Raji (cell line): ENCODE measurements around the gene PCSK9.

Experiments used
- POLR2A ChIP-seq: IDR thresholded peaks from 2 replicates; pipeline ENCODE4 v1.6.1; 2011; ENCODE audit warnings: low read depth, low read length, control low read depth; ENCODE audit not compliant: insufficient read depth

Gene PCSK9

DNA sequence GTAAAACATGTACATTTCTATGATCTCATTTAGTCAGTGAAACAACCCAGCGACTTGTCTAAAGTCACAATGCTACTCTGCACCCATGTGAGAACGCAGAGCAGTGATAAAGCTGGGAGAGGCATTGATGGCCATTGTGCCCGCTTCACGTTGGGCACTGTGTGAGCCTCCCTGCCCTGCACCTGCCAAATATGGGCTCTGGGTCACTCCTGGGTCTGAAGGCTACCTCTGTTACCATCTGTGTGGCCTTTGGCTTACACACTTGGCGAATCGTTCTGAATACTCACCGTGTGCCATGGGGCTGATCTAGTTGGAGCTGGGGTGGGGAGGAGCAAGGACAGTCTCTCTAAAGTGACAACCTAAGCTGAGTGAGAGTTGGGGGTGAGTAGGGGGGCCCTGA is 29.9 kb downstream of the PCSK9 start:
- no peak for TF ChIP-seq POLR2A

DNA sequence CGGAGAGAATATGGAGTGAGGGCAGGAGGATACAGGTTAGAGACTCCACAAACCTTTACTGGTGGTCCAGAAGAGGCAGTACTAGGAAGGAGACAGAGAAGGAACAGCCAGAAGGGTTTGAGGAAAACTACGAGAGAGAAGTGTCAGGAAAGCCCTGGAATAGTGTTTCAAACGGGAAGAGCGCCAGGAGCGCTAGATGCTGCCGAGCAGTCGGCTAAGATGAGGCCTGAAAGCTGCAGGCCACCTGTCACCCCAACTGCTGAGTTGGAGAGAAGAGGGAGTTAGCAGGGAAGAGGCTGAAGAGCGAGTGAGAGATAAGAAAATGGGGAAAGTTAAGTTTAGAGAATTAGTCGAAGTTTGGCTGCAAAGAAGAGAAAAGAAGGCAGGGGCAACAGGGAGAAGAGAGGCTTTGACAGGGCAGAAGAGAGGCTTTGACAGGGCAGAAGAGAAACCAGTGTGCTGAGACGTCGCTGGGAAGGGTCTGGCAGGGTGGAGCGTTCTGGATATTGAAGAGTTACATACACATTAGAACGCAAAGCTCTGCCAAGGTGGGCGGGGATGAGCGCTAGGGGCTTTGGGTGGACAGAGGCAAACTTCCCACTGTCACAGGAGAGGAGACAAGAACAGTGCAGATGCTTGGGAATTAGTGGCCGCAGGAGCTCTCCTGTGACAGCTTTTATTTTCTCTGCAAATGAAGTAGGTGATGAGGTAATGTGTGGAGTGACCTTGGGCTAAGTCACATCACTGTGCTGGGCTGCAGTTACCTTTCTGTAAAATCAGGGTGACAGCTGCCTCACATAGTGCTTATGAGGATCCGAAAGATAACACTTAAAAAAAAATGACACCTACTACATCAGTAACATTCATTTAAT is 31.2 kb downstream of the PCSK9 start:
- TF ChIP-seq POLR2A: no peak

DNA sequence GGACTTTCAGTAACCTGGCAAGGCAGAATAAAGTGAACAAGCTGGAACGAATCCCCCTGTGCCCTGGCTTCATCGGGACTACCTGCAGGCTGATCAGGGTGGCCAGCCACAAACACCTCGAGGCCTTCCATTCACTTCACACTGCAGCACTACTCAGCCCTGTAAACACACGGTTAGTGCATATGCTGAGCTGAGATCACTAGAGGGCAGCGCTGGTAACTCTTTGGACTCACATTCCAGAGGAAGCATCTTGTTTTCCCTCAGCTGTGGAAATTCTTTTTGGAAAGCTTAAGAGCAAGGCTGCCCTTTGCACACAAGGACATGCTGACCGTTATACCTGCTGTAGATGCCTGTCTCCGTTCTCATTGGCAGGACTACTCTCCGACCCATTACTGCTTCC is 32.1 kb downstream of the PCSK9 start:
- no peak for TF ChIP-seq POLR2A

DNA sequence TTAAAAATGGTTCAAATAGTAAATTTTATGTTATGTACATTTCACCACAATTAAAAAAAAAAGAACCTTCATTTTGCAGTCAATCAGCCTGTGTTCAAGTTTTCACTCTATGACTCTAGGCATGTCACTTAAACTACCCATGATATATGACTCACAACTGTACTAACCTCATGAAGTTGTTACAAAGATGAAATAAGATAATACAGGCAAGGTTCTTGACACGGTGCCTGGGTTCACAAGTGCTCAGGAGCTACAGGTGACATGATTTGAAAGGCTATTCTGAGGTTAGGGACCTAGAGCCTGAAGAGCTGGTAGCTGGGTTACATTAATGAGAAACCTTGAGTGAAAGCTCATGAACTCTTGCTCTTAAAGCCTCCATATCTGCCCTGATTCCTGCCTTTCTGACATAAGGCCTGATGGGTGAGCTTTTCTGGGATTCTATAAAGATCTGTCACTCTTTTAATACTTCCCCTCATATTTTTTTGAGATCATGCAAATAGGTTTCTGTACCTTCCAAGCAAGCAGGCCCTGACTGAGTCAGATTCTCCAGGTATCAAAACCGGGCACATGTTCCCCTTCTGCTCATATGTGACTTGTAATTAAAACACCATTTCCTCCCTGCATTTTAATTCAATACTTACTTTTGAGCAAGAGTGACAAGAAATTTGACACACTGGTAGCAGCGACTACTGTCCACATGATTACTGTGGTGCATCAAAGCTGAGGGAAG is 34.0 kb downstream of the PCSK9 start:
- TF ChIP-seq POLR2A: no peak

DNA sequence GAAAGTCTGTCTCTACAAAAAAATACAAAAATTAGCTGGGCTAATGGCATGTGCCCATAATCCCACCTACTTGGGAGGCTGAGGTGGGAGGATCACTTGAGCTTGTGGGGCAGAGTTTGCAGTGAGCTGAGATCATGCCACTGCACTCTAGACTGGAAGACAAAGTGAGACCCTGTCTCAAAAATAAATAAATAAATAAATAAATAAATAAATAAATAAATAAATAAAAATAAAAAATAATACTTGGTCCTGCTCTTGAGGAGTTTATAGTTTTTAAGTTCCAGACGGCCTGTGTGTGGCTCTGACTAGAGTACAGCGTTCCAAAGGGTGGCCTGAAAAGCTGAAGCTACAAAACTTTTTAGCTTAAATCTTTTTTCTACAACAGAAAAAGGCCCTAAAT is 35.1 kb downstream of the PCSK9 start:
- TF ChIP-seq POLR2A: no peak

DNA sequence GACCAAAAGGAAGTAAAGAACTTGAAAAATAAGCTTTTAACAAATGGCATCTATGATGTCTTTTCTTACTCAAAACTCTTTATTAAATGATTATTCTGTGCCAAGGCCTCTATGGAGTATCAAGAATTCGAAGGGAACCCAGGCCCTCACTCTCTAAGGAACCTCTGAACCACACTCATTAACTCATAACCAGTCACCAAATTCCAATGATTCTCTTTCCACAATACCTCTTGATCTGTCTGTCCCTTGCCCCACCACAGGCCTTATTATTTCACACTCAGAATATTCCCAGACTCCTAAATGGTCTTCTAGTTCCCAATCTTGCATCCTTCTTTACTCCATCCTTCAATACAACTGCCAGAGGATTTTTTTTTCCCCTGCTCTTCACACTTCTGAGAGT is 37.0 kb downstream of the PCSK9 start:
- no peak for TF ChIP-seq POLR2A

DNA sequence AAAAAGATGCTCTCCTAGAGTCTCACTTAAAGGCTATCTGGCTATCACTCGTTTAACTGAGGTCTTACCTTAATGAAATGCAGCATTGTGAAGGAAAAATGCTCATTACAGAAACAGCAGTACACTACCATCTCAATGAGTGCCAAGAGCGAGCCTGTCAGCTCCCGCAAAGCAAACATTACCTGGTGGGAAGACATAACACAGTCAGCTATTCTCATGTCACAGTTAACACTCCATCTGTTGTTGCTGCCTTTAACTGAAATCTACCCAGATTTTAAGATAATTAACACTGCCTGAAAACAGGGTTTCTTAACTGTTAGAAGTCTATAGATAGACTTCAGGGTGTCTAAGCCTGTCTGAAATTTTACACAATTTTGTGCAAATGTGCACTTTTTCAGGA is 39.1 kb downstream of the PCSK9 start:
- TF ChIP-seq POLR2A: no peak

DNA sequence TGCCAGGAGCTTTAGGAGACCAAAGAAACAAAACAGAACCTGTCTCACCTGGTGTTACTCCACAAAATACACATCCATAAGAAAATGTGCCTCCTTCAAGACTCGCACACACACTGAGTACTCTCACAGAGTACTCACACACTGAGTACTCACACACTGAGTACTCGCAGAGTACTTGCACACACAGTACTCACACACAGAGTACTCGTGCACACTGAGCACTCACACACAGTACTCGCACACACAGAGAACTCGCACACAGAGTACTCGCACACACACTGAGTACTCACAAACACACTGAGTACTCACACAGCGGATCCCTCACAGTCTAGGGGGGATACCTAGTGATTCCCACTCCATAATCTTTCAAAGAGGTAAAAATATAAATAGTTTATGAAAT is 40.3 kb downstream of the PCSK9 start:
- no peak for TF ChIP-seq POLR2A

DNA sequence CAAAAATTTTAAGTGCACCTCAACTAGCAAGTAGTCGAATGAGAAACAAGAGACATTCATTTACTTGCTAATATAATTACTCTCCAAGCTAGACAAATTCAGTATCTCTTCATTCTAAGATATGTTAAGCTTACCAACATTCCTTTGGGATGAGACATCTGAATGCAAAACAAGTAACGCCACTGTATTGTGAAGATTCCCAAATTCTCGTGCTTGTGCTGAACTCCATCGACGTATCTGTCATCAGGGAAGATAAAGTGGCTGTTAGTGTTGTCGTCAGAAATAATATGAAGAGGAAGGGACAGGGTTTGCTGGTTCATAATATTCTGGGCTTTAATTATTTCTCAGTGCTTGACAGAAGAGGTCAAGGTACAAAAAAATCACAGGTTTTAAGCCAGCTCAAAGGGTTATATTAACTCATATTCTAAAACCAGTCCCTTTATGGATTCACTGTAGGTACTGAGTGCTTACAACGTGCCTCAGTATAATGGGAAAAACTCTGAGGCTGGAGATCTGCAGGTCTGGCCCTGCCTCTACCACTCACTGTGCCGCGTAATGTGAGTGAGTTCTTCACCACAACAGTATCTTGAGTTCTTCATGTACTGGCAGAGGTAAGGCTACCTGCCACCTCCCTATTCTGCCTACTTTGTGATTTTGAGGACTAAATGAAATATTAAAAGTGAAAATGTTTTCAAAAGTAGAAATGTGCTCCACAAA is 42.0 kb downstream of the PCSK9 start:
- TF ChIP-seq POLR2A: no peak

DNA sequence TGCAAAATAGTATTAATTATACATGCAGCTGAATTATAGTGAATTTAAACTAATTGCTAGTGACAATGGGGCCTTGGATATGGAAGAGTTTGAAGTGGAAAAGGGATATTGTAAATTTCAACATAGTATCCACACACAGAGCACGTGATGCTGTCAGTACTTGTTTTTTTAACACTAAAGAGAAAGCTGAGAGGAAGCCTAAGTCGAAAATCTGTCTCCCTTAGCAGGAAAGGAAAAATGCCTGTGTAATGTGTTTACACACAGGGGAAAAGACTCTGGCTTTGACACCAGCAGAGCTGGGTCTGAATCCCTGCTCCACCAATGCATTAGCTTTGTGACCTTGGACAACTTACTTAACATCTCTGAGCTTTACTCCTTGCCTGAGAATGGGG is 42.6 kb downstream of the PCSK9 start:
- TF ChIP-seq POLR2A: no peak

DNA sequence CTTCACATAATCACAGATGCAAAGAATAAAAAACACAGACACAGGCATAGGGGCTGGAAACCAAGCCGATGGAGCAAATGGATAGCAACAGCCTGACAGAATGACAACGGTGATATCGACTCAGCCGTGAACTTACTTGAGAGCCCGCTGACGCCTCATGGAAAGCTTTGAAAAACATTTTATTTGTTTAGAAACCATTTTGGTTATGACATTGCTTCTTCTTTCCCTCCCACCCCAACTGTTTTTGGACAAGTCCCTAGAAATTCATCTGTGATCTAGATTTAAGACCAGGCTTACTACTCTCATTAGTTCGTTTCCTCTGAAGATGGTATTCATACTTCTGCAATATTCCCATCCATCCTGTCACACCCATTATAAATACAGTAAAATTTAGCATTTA is 44.9 kb downstream of the PCSK9 start:
- no peak for TF ChIP-seq POLR2A

DNA sequence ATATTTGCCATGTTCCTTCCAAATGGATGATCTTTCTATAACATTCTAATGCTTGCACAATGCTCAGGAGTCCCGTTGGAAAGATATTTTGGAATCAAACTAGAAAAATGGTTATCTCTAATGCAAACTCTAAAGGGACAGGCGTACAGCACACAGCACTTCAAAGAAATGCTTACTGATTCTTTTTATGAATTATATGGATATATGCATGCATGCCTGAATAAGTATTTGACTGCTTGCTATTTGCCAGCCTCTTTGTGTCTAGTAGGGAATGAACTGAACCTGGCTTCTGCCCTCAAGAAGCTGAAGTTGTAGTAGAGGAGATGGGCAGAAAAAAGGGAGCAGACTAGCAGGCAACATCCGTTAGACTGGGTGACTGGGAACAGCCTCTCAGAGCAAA is 48.1 kb downstream of the PCSK9 start:
- no peak for TF ChIP-seq POLR2A

DNA sequence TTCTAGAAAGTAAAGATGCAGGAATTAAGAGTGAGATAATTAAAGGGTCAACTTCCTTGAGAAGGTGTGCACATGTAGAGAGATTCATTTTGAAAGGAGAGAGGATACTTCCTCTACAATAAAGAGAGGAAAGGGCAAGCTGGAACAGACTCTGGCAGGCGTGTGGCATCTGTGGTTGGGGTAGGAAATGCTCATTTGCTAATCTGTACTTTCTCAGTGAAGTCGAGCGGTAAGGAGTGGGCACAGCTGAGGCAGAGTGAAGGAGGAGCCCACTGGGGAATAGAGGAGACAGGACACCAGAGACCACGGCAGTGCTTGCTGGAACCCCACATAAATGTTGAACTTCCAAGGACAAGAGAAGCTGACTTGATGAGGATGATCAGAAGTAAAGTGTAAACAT is 49.1 kb downstream of the PCSK9 start:
- no peak for TF ChIP-seq POLR2A

DNA sequence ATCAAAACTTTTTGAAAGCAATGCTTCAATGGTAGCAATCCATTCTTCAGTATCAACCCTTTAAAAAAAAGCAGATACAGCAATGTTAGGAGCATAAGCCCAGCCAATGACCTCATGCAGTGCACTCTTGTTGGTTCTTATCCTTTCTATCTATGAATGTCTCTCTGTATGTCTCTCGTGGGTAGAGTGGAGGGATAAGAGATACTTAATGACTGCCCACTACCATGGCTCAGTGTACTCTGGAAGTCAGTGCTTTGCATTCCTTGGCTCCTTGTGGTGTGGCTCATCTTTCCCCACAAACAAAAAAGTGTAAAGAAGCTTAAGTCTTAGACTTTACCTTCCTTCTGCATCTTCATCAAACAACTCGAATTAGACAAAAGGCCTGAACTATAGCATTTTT is 50.3 kb downstream of the PCSK9 start:
- TF ChIP-seq POLR2A: no peak

DNA sequence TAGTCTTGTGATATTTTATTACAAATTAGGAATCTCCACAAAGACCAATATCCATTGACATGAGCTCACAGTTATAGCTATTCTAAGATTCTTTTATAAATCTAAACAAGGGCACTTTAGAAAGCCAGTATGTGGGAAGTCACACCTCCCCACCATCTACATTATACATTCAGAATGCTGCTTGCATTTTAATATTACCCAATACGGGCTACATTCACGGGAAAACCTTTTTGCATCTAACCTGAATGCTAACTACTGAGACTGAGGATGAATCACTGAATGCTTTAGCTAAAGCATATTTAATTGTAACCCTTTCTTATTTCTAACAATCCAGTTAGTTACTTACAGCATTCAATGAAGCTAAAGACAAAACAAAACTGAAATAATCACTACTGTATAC is 53.1 kb downstream of the PCSK9 start:
- TF ChIP-seq POLR2A: no peak

DNA sequence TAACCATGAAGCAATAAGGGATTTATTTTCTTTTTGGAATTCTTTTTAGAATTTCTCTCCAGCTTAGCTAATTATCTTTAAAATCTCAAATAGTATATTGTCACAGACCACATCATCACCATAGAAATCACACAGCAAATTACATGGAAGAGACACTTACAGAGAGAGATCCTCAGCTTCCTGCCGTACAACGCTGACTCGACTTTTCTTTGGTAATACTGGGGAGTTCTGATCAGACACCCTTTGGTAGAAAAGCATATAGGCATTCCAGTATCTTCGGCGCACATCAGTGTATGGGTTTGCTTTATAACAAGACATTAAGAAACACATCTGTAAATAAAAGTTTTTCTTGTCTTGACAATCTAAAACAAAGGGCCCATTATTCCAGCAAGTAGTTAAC is 55.7 kb downstream of the PCSK9 start:
- TF ChIP-seq POLR2A: no peak
